Medulla oblongata (tissue), 1 donor: Measurements from ENCODE around the gene OLFM1.
A peak's percentile ranks its signal among the peaks of the same experiment; 100 is the strongest.
"Not testable (repeated sequence)": the region's sequence is repeated elsewhere in the genome, so short reads cannot be mapped to it uniquely, and the experiment has no call there.

ENCODE experiments used
- DNase-seq: peaks from one replicate; pipeline ENCODE4 v3.0.0-alpha.2; 2015; ENCODE audit errors: extremely low spot score

The OLFM1 gene

DNA sequence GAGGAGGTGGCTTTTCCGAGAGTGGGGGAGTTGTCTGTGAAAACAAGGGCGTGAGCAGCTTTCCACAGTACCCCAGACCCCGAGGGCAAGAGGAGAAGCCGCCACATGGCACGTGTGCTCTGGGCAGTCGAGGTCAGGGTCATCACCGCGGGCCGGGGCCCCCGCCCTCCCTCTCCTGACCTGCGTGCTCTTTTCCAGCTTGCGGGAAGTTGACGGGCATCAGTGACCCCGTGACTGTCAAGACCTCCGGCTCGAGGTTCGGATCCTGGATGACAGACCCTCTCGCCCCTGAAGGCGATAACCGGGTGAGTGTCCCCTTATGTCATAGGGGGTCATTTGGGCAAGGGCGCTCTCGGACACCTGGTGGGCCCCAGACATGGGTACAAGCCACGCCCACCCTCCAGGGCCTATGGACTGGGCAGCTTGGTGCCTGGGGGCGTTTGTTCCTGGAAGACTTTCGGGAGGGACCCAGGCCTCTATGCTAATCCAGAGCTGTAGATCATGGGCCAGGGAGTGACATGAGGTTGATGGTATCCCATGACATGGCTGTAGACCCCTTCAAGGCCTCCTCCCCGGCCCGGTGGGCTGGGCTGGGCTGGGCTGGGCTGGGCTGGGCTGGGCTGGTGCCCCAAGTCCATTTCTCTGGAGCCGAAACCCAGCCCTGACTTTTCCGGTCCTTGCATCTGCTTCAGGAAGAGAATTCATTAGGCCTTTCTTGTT is 19.2 kb downstream of the OLFM1 start:
- no peak for DNase-seq

DNA sequence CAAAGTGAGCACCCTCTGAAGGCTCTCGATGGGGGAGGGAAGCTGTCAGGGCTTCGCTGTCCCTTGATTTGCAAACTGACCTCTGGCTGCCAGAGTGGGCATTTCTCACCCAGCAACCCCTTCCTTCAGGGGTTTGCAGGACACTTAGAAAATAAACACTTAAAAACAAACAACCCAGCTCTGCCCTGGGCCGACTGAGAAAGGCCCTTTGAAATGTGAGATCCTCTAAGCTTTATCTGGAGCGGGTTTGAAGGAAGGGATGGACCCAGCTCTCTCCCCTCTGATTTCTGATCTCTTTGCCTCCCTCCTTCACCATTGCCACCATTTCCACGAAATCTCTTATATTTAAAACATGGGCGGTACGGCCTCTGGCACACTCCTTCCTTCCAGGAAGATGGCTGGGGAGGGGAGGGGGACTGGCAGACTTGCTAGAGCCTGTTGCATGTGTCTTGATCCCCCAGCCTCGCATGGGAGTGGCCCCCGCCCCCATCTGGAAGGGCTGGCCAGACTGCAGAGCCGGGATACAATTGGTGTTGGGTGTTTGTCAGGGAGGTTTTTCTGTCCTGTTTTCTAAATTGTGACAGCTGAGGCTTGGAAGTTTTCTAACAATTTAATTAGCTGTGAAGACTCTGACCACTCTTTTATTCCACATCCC is 20.2 kb downstream of the OLFM1 start:
- DNase-seq = no peak

DNA sequence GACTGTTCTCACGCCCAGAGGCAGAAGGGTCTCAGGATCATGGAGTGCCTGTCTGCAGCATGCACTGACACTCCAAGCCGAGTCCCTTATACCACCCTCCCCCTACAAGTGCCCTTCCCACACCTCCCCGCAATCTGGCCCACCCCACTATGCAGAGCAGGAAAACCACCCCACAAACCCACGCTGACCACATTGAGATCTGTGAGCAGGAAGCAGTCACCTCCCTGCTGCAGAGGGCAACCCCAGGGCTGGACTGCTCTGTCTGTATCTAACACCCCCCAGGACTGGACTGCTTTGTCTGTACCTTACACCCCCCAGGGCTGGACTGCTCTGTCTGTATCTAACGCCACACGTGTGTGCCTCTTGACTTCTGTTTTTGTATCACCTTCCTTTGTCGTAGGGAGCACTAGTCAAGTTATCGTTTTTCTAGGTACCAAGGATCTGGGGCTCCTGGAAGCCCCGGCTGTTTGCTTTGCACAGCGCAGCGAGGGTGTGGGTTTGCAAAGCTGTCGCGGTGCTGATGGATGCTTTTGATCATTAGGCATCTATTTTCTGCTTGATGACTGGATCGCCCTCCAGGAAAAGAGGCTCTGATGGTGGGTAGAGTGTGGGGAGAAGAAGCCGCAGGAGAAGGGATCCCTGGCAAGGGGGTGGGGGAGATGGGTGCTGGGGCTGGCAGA is 21.5 kb downstream of the OLFM1 start:
- DNase-seq = no peak

DNA sequence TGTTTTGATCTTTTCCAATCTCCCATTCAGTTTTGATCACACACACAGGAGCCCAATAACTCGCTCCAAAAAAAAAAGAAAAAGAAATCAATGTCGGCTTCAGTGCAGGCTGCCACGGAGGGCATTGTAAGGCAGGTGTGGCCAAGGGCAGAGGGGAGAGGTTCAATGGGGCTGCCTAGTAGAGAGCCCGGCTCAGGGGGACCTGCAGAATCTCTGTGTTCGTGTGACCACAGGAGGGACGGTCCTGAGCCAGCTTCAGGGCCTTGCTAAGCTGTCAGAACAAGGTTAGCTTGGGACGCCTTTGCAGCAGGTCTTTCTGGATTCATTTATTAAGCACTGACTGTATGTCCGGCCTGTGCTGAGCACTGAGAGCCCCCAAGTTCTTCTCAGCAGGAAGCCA is 22.2 kb downstream of the OLFM1 start:
- no peak for DNase-seq

DNA sequence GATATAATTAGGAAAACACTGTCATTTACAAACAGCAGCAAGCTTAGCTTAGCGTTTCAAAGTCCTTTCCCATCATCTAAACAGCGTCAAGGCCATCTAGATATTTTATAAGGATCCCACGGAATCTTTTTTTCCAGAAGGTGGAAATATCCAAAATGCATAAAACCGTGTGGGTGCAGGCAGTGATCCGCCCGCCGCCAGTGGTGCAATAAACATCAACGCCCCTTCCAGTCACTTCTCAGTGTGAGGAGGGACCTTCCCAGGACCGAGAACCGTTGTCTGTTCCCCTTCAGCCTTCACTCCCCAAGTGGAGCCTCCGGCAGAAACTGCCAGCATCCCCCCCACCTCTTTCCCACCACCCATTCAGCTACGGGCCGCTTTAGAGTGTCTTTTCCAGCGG is 22.9 kb downstream of the OLFM1 start:
- DNase-seq = no peak

DNA sequence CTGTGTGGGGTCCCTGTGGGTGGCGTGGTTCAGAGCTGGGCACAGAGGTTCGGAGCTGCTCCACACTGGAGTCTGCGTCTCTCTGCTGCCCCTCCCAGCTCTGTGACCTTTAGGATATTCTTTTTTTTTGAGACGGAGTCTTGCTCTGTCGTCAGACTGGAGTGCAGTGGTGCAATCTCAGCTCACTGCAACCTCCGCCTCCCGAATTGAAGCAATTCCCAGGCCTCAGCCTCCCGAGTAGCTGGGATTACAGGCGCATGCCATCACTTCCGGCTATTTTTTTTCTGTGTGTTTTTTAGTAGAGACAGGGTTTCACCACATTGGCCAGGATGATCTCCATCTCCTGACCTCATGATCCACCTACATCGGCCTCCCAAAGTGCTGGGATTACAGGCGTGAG is 24.1 kb downstream of the OLFM1 start:
- not testable (repeated sequence) for DNase-seq

DNA sequence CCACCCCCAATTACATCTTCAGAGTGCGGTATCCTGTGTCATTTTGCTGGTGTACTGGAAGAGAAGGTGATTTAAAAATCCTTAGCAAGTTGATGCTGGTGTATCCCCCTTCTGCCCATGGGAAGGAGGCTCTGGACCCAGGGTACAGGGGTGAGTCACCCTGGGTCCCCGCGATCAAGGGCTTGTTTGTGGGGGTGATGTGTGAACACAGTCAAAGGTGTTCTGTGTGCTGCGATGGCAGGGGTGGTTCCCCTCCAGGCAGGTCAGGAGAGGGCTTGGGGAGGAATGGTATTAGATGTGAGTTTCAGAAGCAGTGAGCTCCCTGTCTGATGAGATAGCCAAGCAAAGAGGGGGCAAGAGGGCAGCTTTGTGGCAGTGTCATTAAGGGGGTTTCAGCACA is 28.9 kb downstream of the OLFM1 start:
- DNase-seq = no peak

DNA sequence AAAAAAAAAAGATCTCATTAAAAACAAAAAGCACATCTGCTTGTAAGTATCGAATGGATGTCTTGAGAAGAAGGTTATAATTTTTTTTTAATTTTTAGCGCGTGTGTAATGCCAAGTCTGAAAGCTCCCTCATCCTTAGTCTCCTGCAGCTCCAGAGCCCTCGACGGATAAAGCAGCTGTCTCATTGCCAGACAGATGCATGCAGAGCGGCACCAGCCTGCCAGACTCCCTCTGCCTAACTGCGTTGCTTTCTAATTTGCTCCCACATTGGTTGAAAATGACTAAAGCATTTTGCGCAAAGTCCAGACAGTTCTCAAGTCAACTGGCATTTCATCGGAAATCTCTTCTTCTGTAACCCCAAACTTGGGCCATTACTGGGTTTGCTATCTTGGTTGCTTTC is 29.4 kb downstream of the OLFM1 start:
- no peak for DNase-seq

DNA sequence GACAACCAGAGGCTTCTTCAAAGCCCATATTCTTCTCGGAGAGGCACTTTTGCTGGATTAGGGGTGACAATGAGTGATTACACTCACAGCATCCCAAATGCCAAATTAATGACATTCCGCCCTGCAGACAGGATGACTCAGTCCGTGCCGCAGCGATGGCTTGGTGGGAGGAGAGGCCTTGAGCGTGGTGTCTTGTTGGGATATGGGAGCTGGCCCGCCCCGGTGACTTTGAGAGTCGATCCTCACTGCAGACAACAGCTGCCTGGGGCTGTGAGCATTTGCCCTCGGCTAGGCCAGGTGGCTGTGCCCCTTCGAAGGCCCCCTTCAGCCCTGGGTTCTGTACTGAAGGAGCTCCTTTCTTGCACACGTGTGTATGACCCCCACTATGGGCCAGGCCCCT is 29.8 kb downstream of the OLFM1 start:
- no peak for DNase-seq

DNA sequence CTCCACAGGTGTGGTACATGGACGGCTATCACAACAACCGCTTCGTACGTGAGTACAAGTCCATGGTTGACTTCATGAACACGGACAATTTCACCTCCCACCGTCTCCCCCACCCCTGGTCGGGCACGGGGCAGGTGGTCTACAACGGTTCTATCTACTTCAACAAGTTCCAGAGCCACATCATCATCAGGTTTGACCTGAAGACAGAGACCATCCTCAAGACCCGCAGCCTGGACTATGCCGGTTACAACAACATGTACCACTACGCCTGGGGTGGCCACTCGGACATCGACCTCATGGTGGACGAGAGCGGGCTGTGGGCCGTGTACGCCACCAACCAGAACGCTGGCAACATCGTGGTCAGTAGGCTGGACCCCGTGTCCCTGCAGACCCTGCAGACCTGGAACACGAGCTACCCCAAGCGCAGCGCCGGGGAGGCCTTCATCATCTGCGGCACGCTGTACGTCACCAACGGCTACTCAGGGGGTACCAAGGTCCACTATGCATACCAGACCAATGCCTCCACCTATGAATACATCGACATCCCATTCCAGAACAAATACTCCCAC is 32.1 kb downstream of the OLFM1 start:
- no peak for DNase-seq

DNA sequence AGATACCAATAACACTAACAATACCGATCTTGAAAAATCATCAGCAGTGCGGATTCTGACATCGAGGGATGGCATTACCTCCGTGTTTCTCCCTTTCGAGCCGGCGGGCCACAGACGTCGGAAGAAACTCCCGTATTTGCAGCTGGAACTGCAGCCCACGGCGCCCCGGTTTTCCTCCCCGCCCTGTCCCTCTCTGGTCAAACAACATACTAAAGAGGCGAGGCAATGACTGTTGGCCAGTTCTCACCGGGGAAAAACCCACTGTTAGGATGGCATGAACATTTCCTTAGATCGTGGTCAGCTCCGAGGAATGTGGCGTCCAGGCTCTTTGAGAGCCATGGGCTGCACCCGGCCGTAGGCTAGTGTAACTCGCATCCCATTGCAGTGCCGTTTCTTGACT is 32.8 kb downstream of the OLFM1 start:
- DNase-seq = no peak

DNA sequence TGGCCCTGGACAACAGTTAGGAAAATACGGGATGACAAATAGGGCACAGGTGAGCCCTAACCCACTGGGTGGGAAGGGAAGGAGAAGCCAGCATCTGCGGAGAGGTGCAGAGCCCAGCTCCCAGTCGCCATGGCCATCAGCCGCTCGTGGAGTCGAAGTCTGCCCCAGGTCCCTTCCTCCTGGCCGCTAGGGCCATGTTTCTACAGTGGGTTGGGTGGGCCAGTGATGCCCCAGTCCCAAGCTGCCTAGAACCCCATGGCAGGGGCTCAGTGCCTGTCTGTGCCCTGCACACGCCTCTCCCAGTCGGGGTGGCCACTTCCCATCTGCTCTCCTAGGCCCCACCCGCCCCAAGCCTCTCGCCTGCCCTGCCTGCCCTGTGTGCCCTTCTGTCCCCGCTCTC is 34.8 kb downstream of the OLFM1 start:
- no peak for DNase-seq

DNA sequence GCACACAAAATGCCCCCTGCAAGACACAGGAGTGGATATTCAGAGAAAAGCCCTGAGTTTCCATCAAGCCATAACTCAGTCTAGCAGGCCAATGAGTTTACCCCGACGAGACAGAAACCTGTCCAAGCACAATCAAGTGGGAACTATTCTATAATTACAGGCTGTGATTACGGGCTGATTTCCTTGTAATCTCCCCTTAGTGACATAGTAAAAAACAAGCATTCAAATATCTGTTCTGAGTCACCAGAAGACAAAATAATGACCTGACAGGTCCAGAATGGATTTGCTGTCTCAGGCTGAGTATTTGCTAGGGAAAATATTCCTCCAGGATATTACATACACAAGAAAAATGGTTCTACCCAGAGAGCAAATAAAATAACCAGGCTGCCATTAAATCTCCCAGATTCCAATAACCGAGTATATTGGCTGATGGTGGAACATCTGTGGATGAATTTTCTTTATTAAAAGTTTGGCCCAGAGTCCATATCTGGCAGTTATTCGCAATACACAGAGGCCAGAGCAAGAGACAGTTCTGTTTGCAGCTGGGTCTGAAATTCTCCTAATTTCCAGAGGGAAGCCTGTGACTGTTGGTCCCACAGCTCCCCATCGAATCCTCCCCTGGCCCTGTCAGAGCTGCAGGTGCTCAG is 35.8 kb downstream of the OLFM1 start:
- DNase-seq = no peak

DNA sequence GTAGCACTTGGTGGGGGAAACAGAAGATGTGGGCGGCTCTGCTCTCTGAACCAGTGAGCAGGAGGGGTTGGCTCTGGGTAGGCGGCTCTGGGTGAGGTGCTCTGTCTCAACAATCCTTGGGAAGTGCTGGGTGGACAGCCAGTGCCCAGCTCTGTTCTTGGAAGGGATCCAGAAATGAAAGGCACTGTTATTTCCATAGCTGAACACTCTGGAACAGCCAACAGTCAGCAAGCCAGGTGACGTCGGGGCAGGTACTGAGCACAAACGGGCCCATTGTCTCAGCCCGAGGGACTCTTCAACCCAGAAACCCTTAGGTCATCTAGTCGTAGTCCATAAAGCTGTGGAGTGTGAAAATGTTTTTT is 36.3 kb downstream of the OLFM1 start:
- DNase-seq = peak; percentile 59

DNA sequence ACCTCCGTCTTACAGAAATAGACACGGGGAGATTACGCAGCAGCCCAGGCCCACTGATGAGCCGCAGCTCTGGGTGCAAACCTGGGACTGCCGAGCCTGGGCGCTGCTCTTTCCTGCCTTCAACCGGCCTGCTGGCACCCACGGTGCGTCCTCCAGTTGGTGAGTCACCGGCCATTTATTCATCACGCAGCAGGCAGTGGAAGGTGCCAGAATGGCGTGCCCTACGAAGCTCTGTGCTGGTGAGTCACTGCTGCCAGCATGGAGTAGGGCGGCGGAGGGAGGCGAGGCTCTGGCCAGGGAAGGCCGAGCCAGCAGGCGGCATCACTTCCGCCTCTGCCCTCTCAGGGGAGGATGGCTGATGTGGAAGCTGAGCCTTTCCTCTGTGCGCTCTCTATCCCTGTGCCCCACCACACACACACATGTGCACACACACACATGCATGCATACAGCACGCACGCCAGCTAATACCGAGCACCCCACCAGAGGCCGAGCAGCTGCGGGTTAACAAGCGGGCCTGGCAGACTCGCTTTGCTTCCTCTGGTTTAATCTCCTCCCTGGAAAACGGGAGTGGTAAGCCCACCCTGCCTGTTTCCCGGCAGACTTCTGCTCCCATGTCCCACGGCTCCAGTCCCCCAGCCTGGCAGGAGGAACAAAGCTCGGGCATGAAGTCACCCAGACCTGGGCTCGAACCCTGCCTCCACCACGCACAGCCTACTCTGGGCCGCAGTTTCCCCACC is 39.2 kb downstream of the OLFM1 start:
- DNase-seq = peak; percentile 7

DNA sequence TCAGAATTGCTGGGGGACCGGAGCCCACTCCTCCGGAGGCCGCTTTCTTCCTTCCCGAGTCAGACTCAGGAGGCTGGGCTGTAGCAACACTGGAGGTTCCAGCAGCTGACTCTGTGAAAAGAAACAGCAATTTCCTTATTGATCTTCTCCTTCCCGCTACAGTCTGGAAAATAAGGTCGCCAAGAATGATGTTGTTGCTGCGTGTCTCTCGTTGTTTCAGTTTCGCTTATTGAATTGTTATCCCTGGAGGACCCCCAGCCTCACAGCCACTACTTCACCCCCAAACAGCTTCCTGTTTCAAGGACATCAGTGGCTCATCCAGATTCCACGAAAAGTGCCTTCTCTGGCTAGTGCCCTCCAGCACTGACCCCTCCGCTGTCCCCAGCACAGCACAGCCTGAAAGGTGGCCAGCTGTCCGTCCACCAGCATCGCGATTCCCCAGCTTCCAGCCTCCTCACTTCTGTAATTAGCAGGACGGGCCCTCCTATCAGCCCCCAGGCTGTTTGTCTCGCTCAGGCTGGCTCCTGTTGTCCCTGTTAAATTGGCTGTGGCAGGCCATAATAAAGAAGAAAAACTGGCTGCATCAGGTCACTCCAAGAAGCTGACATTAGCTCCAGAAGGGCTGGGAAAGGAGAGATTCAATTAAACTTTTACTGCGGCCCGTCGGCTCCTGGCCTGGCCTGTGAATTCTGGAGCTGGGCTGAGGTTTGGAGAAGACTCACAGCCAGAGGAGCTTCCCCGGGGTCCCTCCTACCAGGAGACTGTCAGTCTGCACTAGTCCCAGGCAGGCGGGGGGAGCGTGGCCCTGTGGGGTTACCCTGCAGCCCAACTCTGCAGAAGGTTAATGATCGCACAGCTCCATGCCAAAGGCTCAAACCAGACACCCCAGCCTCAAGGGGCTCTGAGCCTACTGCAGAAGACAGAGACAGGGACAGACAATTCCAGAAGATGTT is 40.5 kb downstream of the OLFM1 start:
- peak; percentile 9 for DNase-seq

DNA sequence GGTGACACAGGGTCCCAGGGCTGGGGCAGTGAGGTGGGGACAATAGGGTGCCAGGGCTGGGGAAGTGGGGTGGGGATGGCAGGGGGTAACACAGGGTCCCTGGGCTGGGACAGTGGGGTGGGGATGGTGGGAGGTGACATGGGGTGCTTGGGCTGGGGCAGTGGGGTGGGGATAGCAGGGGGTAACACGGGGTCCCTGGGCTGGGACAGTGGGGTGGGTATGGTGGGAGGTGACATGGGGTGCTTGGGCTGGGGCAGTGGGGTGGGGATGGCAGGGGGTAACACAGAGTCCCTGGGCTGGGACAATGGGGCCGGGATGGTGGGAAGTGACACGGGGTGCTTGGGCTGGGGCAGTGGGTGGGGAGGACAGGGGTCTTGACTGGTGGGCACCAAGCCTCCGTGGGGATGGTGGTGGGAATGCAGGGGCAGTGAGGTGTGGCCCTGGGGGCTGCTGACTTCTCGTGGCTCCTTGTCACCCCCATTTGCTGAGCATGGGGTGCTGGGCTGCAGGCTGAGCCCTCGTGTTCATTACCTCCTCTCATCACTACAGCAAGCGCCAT is 41.7 kb downstream of the OLFM1 start:
- no peak for DNase-seq

DNA sequence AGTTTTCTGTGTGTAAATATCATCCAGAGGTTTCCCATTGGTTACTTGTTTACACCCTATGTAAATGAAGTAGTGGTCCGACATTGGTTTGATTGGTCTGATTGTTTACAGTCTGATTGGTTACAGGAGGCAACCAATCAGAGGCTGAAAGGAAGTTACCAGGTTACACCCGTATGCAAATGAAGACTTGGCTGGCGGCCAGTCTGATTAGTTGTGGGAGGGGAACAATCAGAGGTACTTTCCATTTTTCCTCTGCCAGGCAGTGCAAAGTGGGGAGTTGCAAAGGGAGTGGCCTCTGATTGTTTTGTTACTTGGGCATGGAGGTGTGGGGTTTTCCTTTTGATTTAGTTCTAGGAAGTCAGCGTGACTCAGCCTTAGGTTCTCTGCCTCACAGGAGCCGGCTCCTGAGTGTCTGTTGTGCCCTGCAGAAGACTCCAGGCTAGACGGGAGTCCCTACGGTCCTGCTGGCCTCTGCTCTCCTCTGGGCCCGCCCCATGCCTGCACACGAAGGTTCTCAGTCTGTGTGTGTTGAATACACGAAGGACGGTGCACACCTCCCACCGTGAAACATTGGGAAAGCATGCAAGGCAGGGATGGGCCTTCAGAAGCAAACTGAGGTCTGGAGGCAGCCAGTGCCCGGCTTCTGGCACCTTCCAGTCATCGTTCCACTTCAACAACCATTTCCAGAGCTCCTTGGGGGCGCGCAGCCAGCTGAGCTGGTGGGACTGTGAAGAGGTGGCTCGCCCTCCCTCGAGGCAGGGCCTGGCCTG is 42.9 kb downstream of the OLFM1 start:
- no peak for DNase-seq

DNA sequence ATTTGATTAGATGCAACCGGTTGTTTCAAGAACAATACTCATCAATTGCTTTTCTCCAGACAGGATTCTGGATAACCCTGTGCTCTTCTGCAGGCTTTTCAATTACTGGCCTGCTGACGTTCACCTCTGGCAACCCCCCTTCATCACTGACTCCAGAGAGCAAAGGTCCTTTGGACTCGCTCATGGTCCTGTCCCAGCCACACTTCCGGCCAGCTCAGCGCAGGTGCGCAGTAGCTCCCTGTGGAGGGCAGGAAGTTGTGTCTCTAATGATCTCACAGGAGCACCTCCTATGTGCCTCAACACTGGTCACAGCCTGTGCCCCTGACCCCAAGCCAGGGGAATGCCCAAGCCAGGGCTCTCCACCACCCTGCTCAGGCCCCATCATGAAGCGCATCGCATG is 44.0 kb downstream of the OLFM1 start:
- no peak for DNase-seq
